Activated CD4-positive, alpha-beta T cell treated with anti-CD3 and anti-CD28 coated beads for 36 hours (primary cell): ENCODE data around the gene CYP4F12. TPM values are rescaled to one million over a fixed set of nuclear protein-coding genes. Genes with fewer than 3 reads are reported as not detected.

Source experiments
- ATAC-seq: fragments of 200-7000 bp; cut with Tn5 transposase; one replicate; pipeline ENCODE4 v1.10.0; 2021; ENCODE audit warnings: mild to moderate bottlenecking, moderate library complexity
- CTCF ChIA-PET: fragments of 350-600 bp; sonication (Branson Sonifier 250); formaldehyde crosslinking; loops from one replicate; lab custom pipeline; 2021; ENCODE audit warnings: antibody characterized with exemption; lab: Charles Lee
- POLR2A ChIA-PET: fragments of 350-600 bp; sonication (Branson Sonifier 250); formaldehyde crosslinking; loops from one replicate; lab custom pipeline; 2021; ENCODE audit warnings: antibody characterized with exemption, inconsistent platforms; lab: Charles Lee
- DNase-seq: peaks from one replicate; pipeline ENCODE4 v3.0.0-alpha.2; 2020
- H3K27ac Mint-ChIP-seq: one replicate; pipeline ENCODE4 v1.8.0; 2021; ENCODE audit warnings: mixed read lengths
- H3K27me3 Mint-ChIP-seq: one replicate; pipeline ENCODE4 v1.8.0; 2021; ENCODE audit warnings: mixed read lengths
- H3K36me3 Mint-ChIP-seq: one replicate; pipeline ENCODE4 v1.8.0; 2021; ENCODE audit warnings: low read depth, mixed read lengths
- H3K4me1 Mint-ChIP-seq: one replicate; pipeline ENCODE4 v1.8.0; 2021; ENCODE audit warnings: mixed read lengths
- H3K4me3 Mint-ChIP-seq: one replicate; pipeline ENCODE4 v1.8.0; 2021; ENCODE audit warnings: mild to moderate bottlenecking, moderate library complexity, mixed read lengths
- H3K9me3 Mint-ChIP-seq: one replicate; pipeline ENCODE4 v1.8.0; 2021; ENCODE audit warnings: low read depth, mixed read lengths
- intact Hi-C, 2 experiments: fragments of 100-400 bp; cut with DNase I in 1 of 2; cut with micrococcal nuclease in 1 of 2; formaldehyde crosslinking; loops; one replicate each; pipeline versions ENCODE4 v1.14.2 to v1.15.1; 2022 to 2024; cut with DNase I, micrococcal nuclease
- total RNA-seq, 2 experiments: library from RNA; stranded (reverse); gene quantifications; one replicate each; pipeline ENCODE4 v1.2.3, GENCODE V29; 2021

Gene CYP4F12
- total RNA-seq, 2 experiments from 2014 or later, result not detected

DNA sequence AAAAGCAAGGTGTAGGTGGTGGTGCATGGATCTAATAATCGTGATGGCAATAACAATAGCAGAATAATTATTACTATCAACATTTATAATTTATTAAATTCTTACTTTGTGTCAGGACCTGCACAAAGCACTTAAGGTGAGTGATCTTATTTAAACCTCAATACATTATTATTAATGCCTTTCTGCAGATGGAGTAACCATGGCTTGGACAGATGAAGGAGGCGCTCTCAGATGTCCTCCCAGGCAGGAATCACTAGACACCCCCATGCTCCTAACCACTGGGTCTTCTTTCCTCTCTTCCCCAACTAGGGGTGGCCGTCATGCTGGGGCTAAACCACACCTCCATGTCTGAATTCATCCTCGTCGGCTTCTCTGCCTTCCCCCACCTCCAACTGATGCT, 54.8 kb downstream of the CYP4F12 start, which contains the start of gene OR10H2:
OR10H2 (plus strand) TSS at position 301 of the 400 bp plus-strand sequence; CDS start at position 321, 20 bp downstream.
- intact Hi-C loops, result no loop called here
- CTCF ChIA-PET, result no interaction called here
- ATAC-seq (no peak), DNase-seq (no peak)
- Mint-ChIP-seq H3K9me3 (no peaks in the 10 kb centered on the region), H3K4me3 (no peak within 1 kb of the TSS), H3K27ac (no peak within 1 kb of the TSS), H3K36me3 (no peaks in the 10 kb centered on the region), H3K4me1 (no peaks in the 10 kb centered on the region), H3K27me3 (peaks cover 27% of the 10 kb centered on the region)
- POLR2A ChIA-PET, result no interaction called here

DNA sequence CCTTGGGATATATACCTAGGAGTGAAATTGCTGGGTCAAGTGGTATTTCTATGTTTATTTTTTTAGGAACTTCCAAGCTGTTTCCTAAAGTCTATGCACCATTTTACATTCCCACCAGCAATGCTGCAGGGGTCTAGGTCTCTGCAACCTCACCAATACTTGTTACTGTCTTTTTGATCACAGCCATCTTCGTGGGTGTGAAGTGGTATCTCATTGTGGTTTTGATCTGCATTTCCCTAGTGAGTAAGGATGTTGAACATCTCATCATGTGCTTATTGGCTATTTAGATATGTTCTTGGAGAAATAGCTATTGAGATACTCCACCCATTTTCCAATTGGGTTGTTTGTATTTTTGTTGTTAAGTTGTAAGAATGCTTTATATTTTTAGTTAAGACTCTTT, 57.7 kb downstream of the CYP4F12 start:
- Mint-ChIP-seq H3K4me3 (no peak overlapping the region), H3K9me3 (no peaks in the 10 kb centered on the region), H3K36me3 (no peaks in the 10 kb centered on the region), H3K27ac (no peak overlapping the region), H3K4me1 (no peaks in the 10 kb centered on the region), H3K27me3 (peaks cover 15% of the 10 kb centered on the region)
- no peak for ATAC-seq
- intact Hi-C loops, result no loop called here
- POLR2A ChIA-PET, result no interaction called here
- no peak for DNase-seq
- CTCF ChIA-PET, result no interaction called here

DNA sequence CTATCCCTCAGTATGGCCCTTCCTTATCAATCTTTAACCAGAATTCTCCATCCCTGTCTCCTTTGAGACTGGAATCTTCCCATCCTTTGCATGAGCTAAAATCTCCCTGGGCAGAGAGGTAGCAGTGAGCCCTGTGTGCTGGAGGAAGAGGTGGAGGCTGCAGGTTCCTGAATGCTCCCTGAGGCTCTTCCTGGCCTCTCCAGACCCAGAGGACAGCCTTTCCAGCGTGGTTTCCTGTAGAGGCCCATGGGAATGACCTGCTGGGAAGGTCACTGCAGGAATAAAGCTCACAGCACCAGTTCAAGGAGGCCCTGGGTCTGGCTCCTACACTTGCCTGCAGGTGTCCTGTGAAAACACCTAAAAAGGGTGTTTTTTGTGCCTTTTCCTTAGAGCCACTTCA, 59.5 kb downstream of the CYP4F12 start:
- ChIA-PET POLR2A (no interaction called here), CTCF (no interaction called here)
- H3K27ac Mint-ChIP-seq, result no peak overlapping the region
- intact Hi-C loops, result no loop called here
- ATAC-seq (no peak), DNase-seq (no peak)
- H3K27me3 Mint-ChIP-seq, result peaks cover 8% of the 10 kb centered on the region
- no peaks in the 10 kb centered on the region for H3K9me3 Mint-ChIP-seq
- H3K4me1 Mint-ChIP-seq, result no peaks in the 10 kb centered on the region
- H3K4me3 Mint-ChIP-seq, result no peak overlapping the region
- H3K36me3 Mint-ChIP-seq, result no peaks in the 10 kb centered on the region

DNA sequence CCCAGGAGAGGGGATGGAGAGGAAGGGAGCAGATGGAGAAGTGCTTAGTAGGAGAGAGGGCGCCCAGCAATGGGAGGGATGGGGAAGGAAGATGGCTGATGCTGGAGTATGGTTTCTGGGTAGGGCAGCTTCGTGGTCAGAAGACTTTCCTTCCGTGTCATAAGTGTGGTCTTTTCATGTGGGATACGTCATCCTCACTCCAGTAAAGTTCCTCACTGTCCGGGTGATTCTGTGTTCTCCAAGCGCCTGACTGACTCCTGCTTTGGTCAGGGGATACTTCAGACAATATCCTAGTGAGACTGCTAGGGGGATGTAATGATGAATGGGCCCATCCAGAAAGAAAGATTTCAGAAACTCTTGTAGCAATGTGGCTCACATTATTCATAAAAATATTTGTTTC, 61.0 kb downstream of the CYP4F12 start:
- ChIA-PET POLR2A (no interaction called here), CTCF (no interaction called here)
- no peaks in the 10 kb centered on the region for H3K27me3 Mint-ChIP-seq
- no peaks in the 10 kb centered on the region for H3K36me3 Mint-ChIP-seq
- H3K4me1 Mint-ChIP-seq, result no peaks in the 10 kb centered on the region
- intact Hi-C loops, result no loop called here
- DNase-seq (no peak), ATAC-seq (no peak)
- no peak overlapping the region for H3K27ac Mint-ChIP-seq
- no peaks in the 10 kb centered on the region for H3K9me3 Mint-ChIP-seq
- no peak overlapping the region for H3K4me3 Mint-ChIP-seq

DNA sequence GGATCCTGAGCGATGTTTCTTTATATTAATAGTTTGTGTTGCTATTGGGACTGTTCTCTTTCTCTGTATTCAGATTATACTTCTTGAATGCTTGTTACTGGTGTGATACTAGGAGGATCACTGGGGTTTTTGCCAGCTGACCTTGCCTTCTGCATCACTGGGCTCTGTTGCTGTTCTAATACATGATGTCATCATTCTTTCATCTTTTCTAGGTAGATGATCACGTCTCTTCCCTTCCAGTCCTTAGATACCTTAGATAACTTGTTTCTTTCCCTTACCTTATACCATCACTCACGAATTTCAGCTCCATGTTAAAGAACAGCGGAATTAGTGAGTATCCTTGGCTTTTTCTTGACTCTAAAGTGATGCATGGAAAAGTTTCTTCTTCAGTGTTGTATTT, 64.8 kb downstream of the CYP4F12 start, which contains the start of gene OR10H3:
OR10H3 (plus strand) TSS at position 264 of the 400 bp plus-strand sequence. CDS start 3,408 bp downstream, outside the sequence.
- H3K36me3 Mint-ChIP-seq, result no peaks in the 10 kb centered on the region

DNA sequence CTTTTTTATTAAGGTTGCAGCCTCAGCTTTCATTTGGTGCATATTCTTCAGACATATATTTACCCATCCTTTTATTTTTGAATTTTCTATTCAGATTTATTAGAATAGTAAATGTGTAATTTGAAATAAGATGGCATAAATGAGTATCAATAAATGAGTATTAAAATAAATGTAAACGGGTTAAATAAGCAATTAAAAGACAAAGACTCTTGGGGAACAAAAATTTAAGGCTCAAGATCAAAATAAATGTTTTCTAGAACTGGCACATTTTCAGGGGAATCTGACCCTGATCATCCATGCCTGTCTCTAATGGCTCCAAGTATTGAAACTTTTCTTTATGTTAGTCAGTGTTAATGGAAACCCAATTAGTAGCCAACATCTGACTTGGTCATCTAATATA, 67.9 kb downstream of the CYP4F12 start:
- CTCF ChIA-PET, result no interaction called here
- Mint-ChIP-seq H3K27me3 (peaks cover 19% of the 10 kb centered on the region), H3K4me3 (no peak overlapping the region), H3K27ac (no peak overlapping the region), H3K36me3 (no peaks in the 10 kb centered on the region), H3K9me3 (peaks cover 11% of the 10 kb centered on the region), H3K4me1 (no peaks in the 10 kb centered on the region)
- DNase-seq (no peak), ATAC-seq (no peak)
- intact Hi-C loops, result no loop called here
- POLR2A ChIA-PET, result no interaction called here

More for the DNA sequence above, 64.8 kb downstream of the CYP4F12 start, which contains the start of gene OR10H3:
- no peaks in the 10 kb centered on the region for H3K4me1 Mint-ChIP-seq
- ChIA-PET POLR2A (no interaction called here), CTCF (no interaction called here)
- no peak within 1 kb of the TSS for H3K27ac Mint-ChIP-seq
- DNase-seq (no peak), ATAC-seq (no peak)
- peaks cover 10% of the 10 kb centered on the region for H3K27me3 Mint-ChIP-seq
- peaks cover 11% of the 10 kb centered on the region for H3K9me3 Mint-ChIP-seq
- no peak within 1 kb of the TSS for H3K4me3 Mint-ChIP-seq
- intact Hi-C loops, result no loop called here

Other genes starting within 250 kb of the CYP4F12 start
- 10 to 100 TPM; 21.2 to 22.6 TPM for gene WIZ, start 223.1 kb upstream of the CYP4F12 start, total RNA-seq
- gene RASAL3, start 208.5 kb upstream of the CYP4F12 start, total RNA-seq, result 10 to 100 TPM; 80.7 to 97.7 TPM
- under 1 TPM in 1 of 2 experiments, not detected in 1; 0.14 TPM for gene PGLYRP2, start 193.6 kb upstream of the CYP4F12 start, total RNA-seq
- gene CYP4F22, start 164.6 kb upstream of the CYP4F12 start, total RNA-seq, result under 1 TPM; 0.54 to 0.80 TPM
- gene CYP4F8, start 57.9 kb upstream of the CYP4F12 start, total RNA-seq, result not detected
- gene CYP4F3, start 32.2 kb upstream of the CYP4F12 start, total RNA-seq, result under 1 TPM; 0.07 to 0.19 TPM
- not detected for gene OR10H2, start 54.9 kb downstream of the CYP4F12 start, total RNA-seq
- not detected for gene OR10H3, start 64.9 kb downstream of the CYP4F12 start, total RNA-seq
- not detected for gene OR10H5, start 114.6 kb downstream of the CYP4F12 start, total RNA-seq
- not detected for gene OR10H1, start 142.6 kb downstream of the CYP4F12 start, total RNA-seq
- not detected for gene CYP4F2, start 225.0 kb downstream of the CYP4F12 start, total RNA-seq